Loucy (cell line): ENCODE data around the gene PNPLA2.
A peak's percentile ranks its signal among the peaks of the same experiment; 100 is the strongest.

Source experiments
- H2AFZ ChIP-seq: fragments of 200-600 bp; sonication (generic); 2 replicates; pipeline ENCODE4 v1.6.0; 2016; ENCODE audit warnings: antibody characterized with exemption, mild to moderate bottlenecking, low read length, moderate library complexity
- H3F3A ChIP-seq: fragments of 200-600 bp; 2 replicates; pipeline ENCODE4 v1.6.0; 2016; ENCODE audit warnings: antibody characterized with exemption, low read depth, mild to moderate bottlenecking
- H3K27me3 ChIP-seq: fragments of 200-600 bp; sonication (generic); 2 replicates; pipeline ENCODE4 v1.6.1; 2014; ENCODE audit warnings: low read length, mild to moderate bottlenecking; ENCODE audit not compliant: insufficient read depth, poor library complexity, severe bottlenecking
- H3K36me3 ChIP-seq: fragments of 200-600 bp; sonication (generic); 2 replicates; pipeline ENCODE4 v1.6.1; 2016; ENCODE audit warnings: low read length; ENCODE audit not compliant: insufficient read depth
- H3K4me1 ChIP-seq: fragments of 200-600 bp; sonication (generic); 2 replicates; pipeline ENCODE4 v1.5.1; 2014; ENCODE audit warnings: low read length, mild to moderate bottlenecking; ENCODE audit not compliant: insufficient read depth, poor library complexity, severe bottlenecking
- H3K4me2 ChIP-seq: fragments of 200-600 bp; sonication (generic); 2 replicates; pipeline ENCODE4 v1.6.0; 2014; ENCODE audit warnings: antibody characterized with exemption, low read length, low read depth, mild to moderate bottlenecking; ENCODE audit not compliant: poor library complexity, severe bottlenecking
- H3K4me3 ChIP-seq: fragments of 200-600 bp; sonication (generic); 2 replicates; pipeline ENCODE4 v1.5.1; 2014; ENCODE audit warnings: low read length, mild to moderate bottlenecking, mixed read lengths; ENCODE audit not compliant: poor library complexity, severe bottlenecking
- H3K79me2 ChIP-seq: fragments of 200-600 bp; sonication (generic); 2 replicates; pipeline ENCODE4 v1.6.1; 2014; ENCODE audit warnings: low read length; ENCODE audit not compliant: insufficient read depth
- H3K9ac ChIP-seq: fragments of 200-600 bp; sonication (generic); 2 replicates; pipeline ENCODE4 v1.6.0; 2014; ENCODE audit warnings: mild to moderate bottlenecking, low read depth, low read length, moderate library complexity; ENCODE audit not compliant: poor library complexity, severe bottlenecking
- H3K9me2 ChIP-seq: fragments of 200-600 bp; sonication (generic); replicated peaks from 2 replicates; pipeline ENCODE4 v1.6.1; 2016; ENCODE audit warnings: low read depth, low read length, mixed read lengths
- H3K9me3 ChIP-seq: fragments of 200-600 bp; sonication (generic); 2 replicates; pipeline ENCODE4 v1.6.1; 2014; ENCODE audit warnings: mild to moderate bottlenecking, antibody characterized with exemption, low read length, low read depth; ENCODE audit not compliant: insufficient read depth
- H4K20me1 ChIP-seq: fragments of 200-600 bp; sonication (generic); 2 replicates; pipeline ENCODE4 v1.6.0; 2014; ENCODE audit warnings: antibody characterized with exemption, low read length, mild to moderate bottlenecking; ENCODE audit not compliant: insufficient read depth, poor library complexity, severe bottlenecking
- EZH2phosphoT487 ChIP-seq: fragments of 200-600 bp; IDR thresholded peaks from 2 replicates; pipeline ENCODE4 v1.6.1; 2018; ENCODE audit warnings: antibody characterized with exemption, mild to moderate bottlenecking, moderate library complexity, borderline replicate concordance
- TF ChIP-seq, protein P1 (sequence below): fragments of 200-600 bp; sonication (generic); conservative IDR thresholded peaks from 2 replicates; pipeline ENCODE4 v1.5.1; 2014; ENCODE audit warnings: mild to moderate bottlenecking, antibody characterized with exemption, low read length

PNPLA2 gene

DNA sequence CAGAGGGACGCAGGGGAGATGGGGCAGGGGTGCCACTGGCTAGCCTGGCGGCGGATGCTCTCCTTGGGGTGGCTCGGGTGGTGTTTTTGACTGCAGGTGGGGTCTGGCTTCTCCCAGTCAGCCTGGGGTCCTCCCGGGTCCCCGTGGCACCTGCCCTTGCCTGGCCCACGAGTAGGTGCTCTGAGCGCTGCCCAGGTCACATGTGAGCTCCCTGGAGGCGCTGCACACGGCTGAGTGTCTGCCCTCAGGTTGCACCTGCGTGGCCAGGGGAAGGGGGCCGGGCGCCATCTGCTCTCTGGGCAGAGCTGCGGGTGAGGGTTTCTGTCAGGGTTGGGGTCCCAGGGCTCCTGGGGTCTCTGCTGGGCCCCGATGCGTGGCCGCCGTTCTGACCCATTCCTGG lies 29.2 kb downstream of the PNPLA2 start:
- Histone ChIP-seq H2AFZ (no peak overlapping the region), H4K20me1 (no peaks in the 10 kb centered on the region), H3K9me3 (no peaks in the 10 kb centered on the region), H3K4me3 (no peak overlapping the region), H3K9me2 (no peaks in the 10 kb centered on the region), H3K79me2 (peaks cover 3% of the 10 kb centered on the region; the same call in 1 of the 2 replicates), H3K4me1 (peaks cover 36% of the 10 kb centered on the region), H3K4me2 (peak overlapping the region; percentile 2), H3F3A (no peaks in the 10 kb centered on the region), H3K27me3 (no peaks in the 10 kb centered on the region), H3K36me3 (no peaks in the 10 kb centered on the region), H3K9ac (no peak overlapping the region)
- no peak for TF ChIP-seq EZH2phosphoT487
- TF ChIP-seq, protein P1, sequence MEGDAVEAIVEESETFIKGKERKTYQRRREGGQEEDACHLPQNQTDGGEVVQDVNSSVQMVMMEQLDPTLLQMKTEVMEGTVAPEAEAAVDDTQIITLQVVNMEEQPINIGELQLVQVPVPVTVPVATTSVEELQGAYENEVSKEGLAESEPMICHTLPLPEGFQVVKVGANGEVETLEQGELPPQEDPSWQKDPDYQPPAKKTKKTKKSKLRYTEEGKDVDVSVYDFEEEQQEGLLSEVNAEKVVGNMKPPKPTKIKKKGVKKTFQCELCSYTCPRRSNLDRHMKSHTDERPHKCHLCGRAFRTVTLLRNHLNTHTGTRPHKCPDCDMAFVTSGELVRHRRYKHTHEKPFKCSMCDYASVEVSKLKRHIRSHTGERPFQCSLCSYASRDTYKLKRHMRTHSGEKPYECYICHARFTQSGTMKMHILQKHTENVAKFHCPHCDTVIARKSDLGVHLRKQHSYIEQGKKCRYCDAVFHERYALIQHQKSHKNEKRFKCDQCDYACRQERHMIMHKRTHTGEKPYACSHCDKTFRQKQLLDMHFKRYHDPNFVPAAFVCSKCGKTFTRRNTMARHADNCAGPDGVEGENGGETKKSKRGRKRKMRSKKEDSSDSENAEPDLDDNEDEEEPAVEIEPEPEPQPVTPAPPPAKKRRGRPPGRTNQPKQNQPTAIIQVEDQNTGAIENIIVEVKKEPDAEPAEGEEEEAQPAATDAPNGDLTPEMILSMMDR, result no peak

DNA sequence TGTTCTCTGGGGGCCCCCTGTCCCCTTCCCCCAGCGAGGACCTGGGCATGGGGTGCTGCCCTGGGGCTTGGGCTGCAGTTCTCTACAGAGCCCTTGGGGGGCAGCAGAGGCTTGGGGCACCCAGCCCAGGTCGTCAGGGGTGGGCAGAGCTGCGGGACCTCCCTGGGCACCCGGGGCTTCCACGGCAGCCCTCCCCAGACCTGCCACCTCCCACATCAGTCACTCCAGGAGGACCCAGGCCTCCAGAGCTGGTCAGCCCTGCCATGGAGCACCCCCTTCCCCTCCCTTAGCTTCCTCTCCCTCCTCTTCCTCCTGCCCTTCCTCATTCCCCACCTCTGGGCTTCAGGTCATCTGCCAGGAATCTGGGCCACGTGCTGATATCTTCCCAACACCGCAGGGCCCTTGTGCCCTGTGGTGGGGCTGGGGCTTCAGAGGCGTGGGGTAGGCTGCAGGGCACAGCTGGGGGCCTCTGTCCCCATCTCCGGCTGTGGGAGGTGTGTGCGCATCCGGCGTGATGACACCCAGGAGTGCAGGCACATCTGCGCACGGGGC lies 29.7 kb downstream of the PNPLA2 start:
- Histone ChIP-seq H3K27me3 (no peaks in the 10 kb centered on the region), H3K4me3 (no peak overlapping the region), H3K79me2 (peaks cover under 1% of the 10 kb centered on the region; the same call in 1 of the 2 replicates), H3K9ac (no peak overlapping the region), H2AFZ (no peak overlapping the region), H3K4me1 (peaks cover 32% of the 10 kb centered on the region), H3K4me2 (peak overlapping the region; percentile 2), H4K20me1 (no peaks in the 10 kb centered on the region), H3K9me3 (no peaks in the 10 kb centered on the region), H3F3A (no peaks in the 10 kb centered on the region), H3K36me3 (no peaks in the 10 kb centered on the region), H3K9me2 (no peaks in the 10 kb centered on the region)
- no peak for TF ChIP-seq EZH2phosphoT487
- TF ChIP-seq, protein P1, result peak; percentile 80

DNA sequence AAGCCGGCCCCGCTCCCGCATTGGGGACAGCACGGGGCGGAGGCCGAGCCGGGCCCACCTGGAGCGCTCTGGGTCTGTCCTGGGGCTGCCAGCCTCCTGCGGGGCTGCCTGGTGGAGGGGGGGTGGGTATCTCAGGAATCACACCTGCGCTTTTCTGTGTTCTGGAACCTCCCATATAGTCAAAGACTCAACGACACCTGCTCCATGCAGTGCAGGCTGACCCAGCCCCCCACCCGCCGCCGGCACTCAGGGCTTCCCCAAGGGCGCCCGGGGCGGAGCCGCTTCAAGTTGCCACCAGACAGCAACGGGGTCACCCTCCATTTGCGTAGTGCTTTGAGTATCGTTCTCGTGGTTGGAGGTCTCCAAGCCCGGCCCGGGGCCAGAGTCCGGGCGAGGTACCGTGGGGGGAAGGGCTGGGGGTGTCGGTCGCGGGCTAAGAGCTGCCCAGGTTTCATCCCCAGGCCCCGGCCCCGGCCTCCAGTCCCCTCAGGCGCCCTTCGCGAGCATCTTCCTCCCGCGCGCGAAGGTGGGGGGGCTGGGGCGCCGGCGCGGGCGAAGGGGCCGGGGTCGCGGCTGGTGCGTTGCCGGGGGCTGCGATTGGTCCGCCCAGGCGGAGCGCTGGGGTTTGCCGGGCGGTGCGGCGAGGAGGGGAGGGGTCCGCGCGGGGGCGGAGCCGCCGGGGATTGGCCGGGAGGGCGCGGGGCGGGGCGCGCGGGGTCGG lies 30.6 kb downstream of the PNPLA2 start:
- H3K79me2 ChIP-seq, result no peaks in the 10 kb centered on the region
- H3K9ac ChIP-seq, result no peak overlapping the region
- no peaks in the 10 kb centered on the region for H3F3A ChIP-seq
- no peaks in the 10 kb centered on the region for H3K9me3 ChIP-seq
- no peak overlapping the region for H2AFZ ChIP-seq
- no peaks in the 10 kb centered on the region for H3K27me3 ChIP-seq
- H4K20me1 ChIP-seq, result no peaks in the 10 kb centered on the region
- H3K9me2 ChIP-seq, result no peaks in the 10 kb centered on the region
- H3K4me3 ChIP-seq, result no peak overlapping the region
- peaks cover 24% of the 10 kb centered on the region for H3K4me1 ChIP-seq
- H3K36me3 ChIP-seq, result no peaks in the 10 kb centered on the region
- H3K4me2 ChIP-seq, result no peak overlapping the region
- TF ChIP-seq EZH2phosphoT487, result no peak
- TF ChIP-seq, protein P1, result no peak
